ENCODE measurements around the gene SPRY4. TPM values are rescaled to one million over a fixed set of nuclear protein-coding genes. Genes with fewer than 3 reads are reported as not detected.

SPRY4 gene
- total and polyA plus RNA-seq, 2 donors (not counting 1 experiment from before 2014, with no cell fraction given), result 4.5 to 6.0 TPM

GRCh38 chr5:142304013-142304701 is 20.7 kb downstream of the SPRY4 start:
- no peak for TF ChIP-seq EZH2 (IDR thresholded peaks at IDR 0.05; ENCODE audit: low read length, missing control alignments)
- TF ChIP-seq CTCF (conservative IDR thresholded peaks at IDR 0.05 in 1 of 2, IDR thresholded peaks at IDR 0.05 in 1 of 2; ENCODE audit: low read depth in 1 of 2, low read length in 2 of 2), result no peak
- Histone ChIP-seq H4K20me1 (ENCODE audit: control insufficient read depth, extremely low read depth, insufficient read depth, low read length) (no peaks in the 10 kb centered on the region), H3K9me3 (ENCODE audit: control insufficient read depth, insufficient read depth, low read depth, low read length) (no peaks in the 10 kb centered on the region), H3K4me1 (ENCODE audit: control insufficient read depth, extremely low read depth, insufficient read depth, low read length) (peaks cover 8% of the 10 kb centered on the region), H2AFZ (ENCODE audit: low read length) (no peak overlapping the region), H3K27me3 (ENCODE audit: control insufficient read depth, insufficient read depth, low read length) (no peaks in the 10 kb centered on the region), H3K4me3 (replicated peaks in 1 of 4; ENCODE audit: control extremely low read depth in 1 of 4, insufficient read depth in 1 of 4, low read depth in 3 of 4, low read length in 4 of 4) (no peak overlapping the region), H3K79me2 (ENCODE audit: control insufficient read depth, insufficient read depth, low read length) (peaks cover 39% of the 10 kb centered on the region), H3K9ac (ENCODE audit: insufficient read depth, low read length) (no peak overlapping the region), H3K36me3 (ENCODE audit: control insufficient read depth, insufficient read depth, low read length) (peaks cover 4% of the 10 kb centered on the region), H3K4me2 (ENCODE audit: extremely low read depth, insufficient read depth, low read length) (peak overlapping the region; percentile 37), H3K27ac (ENCODE audit: insufficient read depth, low read length) (peak overlapping the region; percentile 29)
- DNase-seq (ENCODE audit: low read depth in 2 of 2), result peak; percentile 43 to 49

GRCh38 chr5:142303565-142303964 is 21.3 kb downstream of the SPRY4 start:
- Histone ChIP-seq H2AFZ (ENCODE audit: low read length) (no peak overlapping the region), H3K27me3 (ENCODE audit: control insufficient read depth, insufficient read depth, low read length) (no peaks in the 10 kb centered on the region), H3K4me3 (replicated peaks in 1 of 4; ENCODE audit: control extremely low read depth in 1 of 4, insufficient read depth in 1 of 4, low read depth in 3 of 4, low read length in 4 of 4) (no peak overlapping the region), H3K9ac (ENCODE audit: insufficient read depth, low read length) (no peak overlapping the region), H3K4me1 (ENCODE audit: control insufficient read depth, extremely low read depth, insufficient read depth, low read length) (peaks cover 8% of the 10 kb centered on the region), H3K4me2 (ENCODE audit: extremely low read depth, insufficient read depth, low read length) (no peak overlapping the region), H3K36me3 (ENCODE audit: control insufficient read depth, insufficient read depth, low read length) (peaks cover 4% of the 10 kb centered on the region), H3K9me3 (ENCODE audit: control insufficient read depth, insufficient read depth, low read depth, low read length) (no peaks in the 10 kb centered on the region), H4K20me1 (ENCODE audit: control insufficient read depth, extremely low read depth, insufficient read depth, low read length) (no peaks in the 10 kb centered on the region), H3K27ac (ENCODE audit: insufficient read depth, low read length) (peak overlapping the region; percentile 13), H3K79me2 (ENCODE audit: control insufficient read depth, insufficient read depth, low read length) (peaks cover 36% of the 10 kb centered on the region)
- DNase-seq (ENCODE audit: low read depth in 2 of 2), result peak in 1 of 2 donors; percentile 62
- TF ChIP-seq EZH2 (IDR thresholded peaks at IDR 0.05; ENCODE audit: low read length, missing control alignments) (no peak), CTCF (conservative IDR thresholded peaks at IDR 0.05 in 1 of 2, IDR thresholded peaks at IDR 0.05 in 1 of 2; ENCODE audit: low read depth in 1 of 2, low read length in 2 of 2) (no peak)

GRCh38 chr5:142301540-142301939 is 23.3 kb downstream of the SPRY4 start:
- Histone ChIP-seq H3K4me2 (ENCODE audit: extremely low read depth, insufficient read depth, low read length) (no peak overlapping the region), H2AFZ (ENCODE audit: low read length) (no peak overlapping the region), H3K27ac (ENCODE audit: insufficient read depth, low read length) (no peak overlapping the region), H3K4me1 (ENCODE audit: control insufficient read depth, extremely low read depth, insufficient read depth, low read length) (peaks cover 19% of the 10 kb centered on the region), H3K9ac (ENCODE audit: insufficient read depth, low read length) (no peak overlapping the region), H3K9me3 (ENCODE audit: control insufficient read depth, insufficient read depth, low read depth, low read length) (no peaks in the 10 kb centered on the region), H3K27me3 (ENCODE audit: control insufficient read depth, insufficient read depth, low read length) (no peaks in the 10 kb centered on the region), H3K4me3 (replicated peaks in 1 of 4; ENCODE audit: control extremely low read depth in 1 of 4, insufficient read depth in 1 of 4, low read depth in 3 of 4, low read length in 4 of 4) (no peak overlapping the region), H3K36me3 (ENCODE audit: control insufficient read depth, insufficient read depth, low read length) (peaks cover 2% of the 10 kb centered on the region), H3K79me2 (ENCODE audit: control insufficient read depth, insufficient read depth, low read length) (peaks cover 32% of the 10 kb centered on the region), H4K20me1 (ENCODE audit: control insufficient read depth, extremely low read depth, insufficient read depth, low read length) (no peaks in the 10 kb centered on the region)
- DNase-seq (ENCODE audit: low read depth in 2 of 2), result no peak
- no peak for TF ChIP-seq CTCF (conservative IDR thresholded peaks at IDR 0.05 in 1 of 2, IDR thresholded peaks at IDR 0.05 in 1 of 2; ENCODE audit: low read depth in 1 of 2, low read length in 2 of 2)
- TF ChIP-seq EZH2 (IDR thresholded peaks at IDR 0.05; ENCODE audit: low read length, missing control alignments), result no peak

Measured in fibroblast of lung (primary cell).